Measurements from ENCODE around the gene SPOCK1. TPM values are rescaled to one million over a fixed set of nuclear protein-coding genes. Genes with fewer than 3 reads are reported as not detected.

Gene SPOCK1
- polyA plus RNA-seq, 12 donors, result 3.1 to 29.9 (median 7.5) TPM; not detected in 1

DNA sequence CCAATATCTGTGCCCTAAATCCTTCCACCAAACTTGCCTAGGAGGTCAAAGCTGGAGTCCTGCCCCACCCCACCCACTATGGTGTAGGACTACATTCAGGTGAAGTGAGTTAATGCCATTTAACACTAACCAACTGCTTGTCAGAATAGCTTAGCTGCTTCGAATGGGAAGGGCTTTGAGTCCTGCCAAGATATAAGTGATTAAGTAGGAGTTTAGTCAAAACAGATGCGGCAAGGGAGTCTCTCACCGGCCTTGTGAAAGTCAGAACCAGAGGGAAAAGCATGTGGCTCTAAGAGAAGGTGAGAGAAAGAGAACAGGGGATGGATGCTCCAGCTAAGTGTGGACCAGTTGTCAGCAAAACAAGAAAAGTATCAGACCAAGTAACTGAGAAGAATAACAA, 132.6 kb downstream of the SPOCK1 start:
- no peak for DNase-seq

GRCh38 chr5:137365126-137365865, 133.8 kb downstream of the SPOCK1 start:
- no peak for DNase-seq

- no peak for DNase-seq
Measured at GRCh38 chr5:137361280-137361679, 137.8 kb downstream of the SPOCK1 start.

DNA sequence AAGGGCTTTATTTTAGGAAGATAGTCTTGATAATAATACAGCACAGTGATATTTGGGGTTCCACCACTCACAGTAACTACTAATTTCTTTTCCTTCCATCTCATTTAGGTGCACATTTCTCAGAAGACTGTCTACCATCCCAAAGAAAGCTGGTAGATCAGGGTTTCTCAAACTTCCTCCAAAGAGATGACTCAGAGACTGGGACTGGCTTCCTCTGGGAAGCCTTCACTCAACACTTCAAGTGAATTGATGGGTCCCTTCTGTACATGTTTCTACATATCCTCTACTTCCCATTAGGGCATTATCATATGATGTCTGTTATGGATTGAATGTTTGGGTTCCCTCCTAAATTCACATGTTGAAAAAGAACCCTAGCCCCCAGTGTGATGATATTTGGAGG, 138.5 kb downstream of the SPOCK1 start:
- no peak for DNase-seq

GRCh38 chr5:137359941-137360340, 139.2 kb downstream of the SPOCK1 start:
- DNase-seq, result no peak

DNA sequence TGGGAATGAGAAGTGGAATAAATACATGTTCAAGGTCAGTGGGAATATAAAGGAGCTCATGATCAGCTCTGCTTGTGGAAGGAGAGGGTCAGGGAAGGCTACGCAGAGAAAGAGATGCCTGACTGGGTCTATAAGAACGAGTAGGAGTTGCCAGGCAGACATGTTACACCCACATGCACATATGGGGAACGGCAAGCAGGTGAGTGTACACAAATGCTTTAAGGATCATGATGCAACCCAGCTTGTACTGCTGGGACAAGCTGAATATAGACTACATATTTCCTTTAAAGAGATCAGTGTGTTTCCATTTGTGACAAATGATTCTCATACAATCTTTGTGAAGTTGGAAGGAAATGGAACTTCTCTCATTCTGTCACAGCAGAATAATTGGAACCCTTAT, 141.7 kb downstream of the SPOCK1 start:
- no peak for DNase-seq

GRCh38 chr5:137356127-137356526, 143.0 kb downstream of the SPOCK1 start:
- DNase-seq, result no peak

DNA sequence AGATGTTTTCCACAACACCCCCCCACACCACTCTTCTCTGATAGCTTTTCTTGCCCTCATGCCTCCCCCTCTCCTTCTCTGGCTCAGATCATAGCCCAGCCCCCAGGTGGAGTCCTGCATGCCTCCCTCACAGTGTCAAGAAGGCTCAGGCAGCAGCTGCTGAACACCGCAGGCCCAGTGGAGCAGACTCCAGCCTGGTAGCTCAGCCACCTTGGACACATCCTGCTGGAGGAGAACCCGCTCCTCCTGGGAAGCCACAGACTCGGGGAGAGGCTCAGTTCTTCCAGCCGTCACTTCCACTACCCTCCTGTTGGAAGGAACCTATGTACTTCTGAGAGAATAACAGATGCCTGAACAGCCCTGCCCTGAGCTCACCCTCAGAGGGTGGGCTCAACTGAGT, 143.4 kb downstream of the SPOCK1 start:
- no peak for DNase-seq

- DNase-seq, result no peak
Measured at GRCh38 chr5:137352095-137352494, 147.0 kb downstream of the SPOCK1 start.

DNA sequence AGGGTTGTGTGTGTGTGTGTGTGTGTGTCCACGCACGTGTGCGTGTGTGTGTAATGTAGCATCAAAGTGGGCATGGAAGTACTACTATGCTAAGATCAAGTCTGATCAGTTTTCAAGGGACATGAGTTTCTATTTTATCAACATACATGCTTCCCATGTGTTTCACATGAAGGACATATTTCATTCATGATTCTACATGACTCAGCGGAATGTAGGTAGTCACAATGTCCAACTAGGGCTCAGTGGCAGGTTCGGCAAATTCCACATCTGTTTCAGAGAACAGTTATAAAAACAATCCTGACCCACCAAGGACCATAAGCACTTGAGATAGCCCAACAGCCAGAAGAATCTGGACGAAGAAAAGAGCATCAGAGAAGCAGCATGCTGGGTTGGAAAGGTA, 148.3 kb downstream of the SPOCK1 start:
- DNase-seq, result no peak

- no peak for DNase-seq
Measured at GRCh38 chr5:137348759-137349158, 150.4 kb downstream of the SPOCK1 start.

DNA sequence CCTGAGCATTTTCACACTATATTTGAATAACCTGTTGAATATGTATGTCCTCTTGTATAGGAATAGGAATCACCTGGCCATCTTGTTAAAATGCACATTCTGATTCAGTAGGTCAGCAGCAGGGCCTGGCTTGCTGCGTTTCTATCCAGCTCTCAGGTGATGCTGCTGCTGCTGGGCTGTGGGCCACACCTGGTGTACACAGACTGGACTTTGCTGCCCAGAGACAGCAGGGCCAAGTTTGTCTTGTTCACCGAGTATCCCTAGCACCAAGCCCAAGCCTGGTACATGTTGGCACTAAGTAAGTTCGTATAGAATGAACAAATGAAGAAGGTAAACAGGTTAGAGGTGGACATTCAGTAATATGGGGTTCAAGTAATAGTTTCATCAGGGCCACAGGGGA, 151.3 kb downstream of the SPOCK1 start:
- DNase-seq, result no peak

- no peak for DNase-seq
Measured at GRCh38 chr5:137346281-137346680, 152.8 kb downstream of the SPOCK1 start.

DNA sequence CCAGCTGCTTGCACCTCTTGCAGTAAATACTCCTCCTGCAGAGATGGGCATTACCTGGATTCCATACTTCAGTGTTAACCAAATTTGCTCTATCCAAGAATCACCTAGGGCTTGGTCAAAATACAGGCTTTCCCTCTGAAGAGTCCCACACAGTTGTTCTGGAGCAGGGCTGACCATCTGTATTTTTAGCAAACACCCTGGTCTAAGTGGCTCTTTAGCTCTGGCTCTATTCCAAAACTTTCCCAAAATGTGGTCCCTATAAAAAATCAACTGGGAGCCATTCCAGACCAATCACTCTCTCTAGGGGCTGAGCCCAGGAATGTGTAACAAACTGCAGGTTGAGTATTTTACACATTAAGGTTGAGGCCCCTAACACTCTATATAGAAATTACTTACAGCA, 153.7 kb downstream of the SPOCK1 start:
- no peak for DNase-seq

DNA sequence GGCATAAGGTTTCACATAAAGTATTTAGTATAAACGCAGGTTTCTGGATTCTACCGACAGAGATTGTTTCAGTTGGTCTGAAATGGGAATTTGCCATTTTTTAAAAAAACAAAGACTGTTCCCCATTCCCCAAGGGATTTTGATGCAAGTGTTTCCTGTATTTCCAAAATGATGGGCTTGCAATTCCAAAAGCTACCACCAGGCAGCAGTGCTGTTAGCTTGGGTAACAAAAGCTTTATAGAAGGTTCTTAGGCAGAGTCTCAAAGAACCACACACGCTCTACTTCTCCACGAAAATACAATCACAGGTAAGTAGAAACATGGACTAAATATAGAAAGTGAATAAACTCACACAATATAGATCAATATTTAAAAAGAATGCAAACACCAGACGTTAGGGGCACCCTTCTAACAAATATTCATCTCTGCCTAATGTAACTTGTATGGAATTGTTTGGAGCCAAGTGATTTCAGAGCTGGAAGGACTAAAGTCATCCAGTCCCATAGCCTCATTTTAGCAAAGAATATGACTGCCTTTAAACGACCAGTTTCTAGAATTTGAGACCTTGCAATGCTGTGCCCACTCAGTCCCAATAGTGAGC, 154.3 kb downstream of the SPOCK1 start:
- no peak for DNase-seq

DNA sequence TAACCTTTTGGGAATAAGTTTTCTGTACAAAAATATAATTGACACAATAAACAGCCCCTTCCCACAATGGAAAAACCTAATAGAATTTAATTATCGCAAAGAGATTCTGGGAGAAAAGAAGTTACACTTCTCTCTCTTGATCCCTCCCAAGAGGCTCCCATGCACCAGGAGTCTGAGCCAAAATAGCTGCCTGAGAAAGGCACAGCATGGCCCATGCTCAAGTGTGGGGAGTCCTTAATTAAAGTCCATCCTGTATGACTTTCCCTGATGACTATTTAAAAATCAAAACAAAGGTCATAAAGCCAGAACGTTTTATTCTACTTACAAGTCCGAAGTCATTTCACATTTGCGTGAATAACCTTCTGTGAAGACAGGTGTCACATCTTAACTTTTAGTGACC, 155.1 kb downstream of the SPOCK1 start:
- no peak for DNase-seq

- DNase-seq, result no peak
Measured at GRCh38 chr5:137342764-137343163, 156.4 kb downstream of the SPOCK1 start.

- no peak for DNase-seq
Measured at GRCh38 chr5:137341831-137342230, 157.3 kb downstream of the SPOCK1 start.

DNA sequence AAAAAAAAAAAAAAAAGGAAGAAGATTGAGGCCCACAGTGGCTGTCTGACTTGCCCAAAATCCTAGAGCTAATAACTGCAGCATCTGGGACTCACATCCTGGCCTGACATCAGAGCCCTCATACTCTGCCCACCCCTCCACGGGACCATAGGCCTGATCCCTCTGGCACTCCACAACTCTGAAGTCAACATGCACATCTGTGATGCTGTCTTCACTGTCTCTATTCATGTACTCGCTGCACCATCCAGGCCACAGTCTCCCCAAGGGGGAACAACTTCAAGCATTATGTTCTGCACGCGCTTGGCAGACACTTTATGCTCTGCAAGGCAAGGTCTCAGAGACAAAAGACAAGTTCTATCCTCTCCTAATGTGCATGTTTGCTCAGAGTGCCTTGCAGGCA, 158.2 kb downstream of the SPOCK1 start:
- peak; percentile 5 for DNase-seq

DNA sequence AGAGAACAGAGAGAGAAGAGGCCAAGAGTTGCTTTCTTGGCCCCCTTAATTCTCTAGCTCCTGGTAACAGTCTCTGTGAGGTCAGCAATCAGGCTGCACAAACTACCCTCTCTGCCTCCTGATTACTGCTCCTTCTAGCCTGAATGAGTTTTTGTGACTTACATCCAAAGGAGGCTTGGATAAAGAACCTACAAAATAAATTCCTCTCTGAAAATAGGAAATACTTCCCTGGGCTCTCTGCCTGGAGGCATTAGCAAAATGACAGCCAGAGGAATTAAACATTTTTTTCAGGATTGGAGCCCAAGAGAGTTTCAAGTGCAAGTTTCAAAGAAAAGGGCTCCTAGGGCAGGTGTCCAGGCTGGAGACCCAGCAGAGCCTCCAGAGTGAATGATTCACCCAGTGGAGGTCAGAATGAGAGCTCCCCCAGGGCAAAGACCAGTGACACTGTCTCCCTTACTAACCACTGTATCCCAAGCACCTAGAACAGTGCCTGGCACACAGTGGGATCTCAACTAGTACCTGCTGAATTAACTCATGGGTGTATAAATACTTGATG, 162.5 kb downstream of the SPOCK1 start:
- no peak for DNase-seq

DNA sequence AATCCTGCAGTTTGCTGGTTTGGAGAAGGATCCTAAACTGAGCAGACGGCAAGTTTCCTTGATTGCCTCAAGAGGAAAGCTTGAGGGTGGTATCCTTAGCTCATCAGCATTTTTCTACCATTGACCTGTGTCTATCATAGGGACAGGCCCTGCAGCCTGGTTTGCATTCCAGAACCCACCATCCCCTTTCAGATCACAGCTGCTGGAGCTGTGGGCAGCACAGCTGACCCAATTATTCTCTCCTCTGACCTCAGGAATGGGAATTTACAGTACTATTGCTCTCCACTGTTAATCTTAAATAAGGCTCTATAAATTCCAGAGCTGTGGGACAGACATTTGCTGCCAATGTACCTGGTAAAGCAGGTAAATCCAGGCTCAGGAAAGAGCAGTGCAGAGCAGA, 163.0 kb downstream of the SPOCK1 start:
- no peak for DNase-seq

DNA sequence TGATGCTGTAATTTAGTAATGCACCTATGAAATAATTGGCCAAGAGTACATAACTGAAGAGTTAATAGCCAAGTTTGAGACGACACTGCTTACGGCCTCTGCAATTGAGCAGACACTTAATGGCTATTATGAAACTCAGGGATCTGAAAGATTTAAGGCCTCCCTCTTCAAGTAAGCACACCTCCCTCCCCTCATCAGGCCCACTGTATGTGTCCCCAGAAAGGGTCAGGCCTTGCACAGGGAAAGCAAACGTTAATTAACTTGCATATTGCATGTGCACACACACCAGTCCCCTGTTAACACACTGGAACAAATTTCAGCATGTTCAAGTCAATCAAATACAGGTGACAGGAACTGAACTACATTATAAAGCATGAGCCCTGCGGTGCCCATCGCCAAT, 163.6 kb downstream of the SPOCK1 start:
- no peak for DNase-seq

- DNase-seq, result no peak
Measured at GRCh38 chr5:137333928-137334327, 165.2 kb downstream of the SPOCK1 start.

- no peak for DNase-seq
Measured at GRCh38 chr5:137333475-137333874, 165.7 kb downstream of the SPOCK1 start.

Data from muscle of arm (tissue), 12 donors.